Stomach (tissue), 4 donors: ENCODE data around the gene NPTX2.

Experiments used
- POLR2A ChIP-seq, 4 donors: fragments of 450-650 bp; IDR thresholded peaks; one replicate each; pipeline ENCODE4 v1.6.1; 2016; ENCODE audit warnings: antibody characterized with exemption in 4 of 4, control low read depth in 2 of 4, mild to moderate bottlenecking in 1 of 4, moderate library complexity in 1 of 4
- POLR2AphosphoS5 ChIP-seq, 3 donors: sonication (generic); formaldehyde crosslinking; IDR thresholded peaks; one replicate each; pipeline ENCODE4 v1.6.1; 2016; ENCODE audit warnings: antibody characterized with exemption in 3 of 3
- TF ChIP-seq, protein P1 (sequence below), 7 experiments: fragments of 450-650 bp in 4 of 7; fragments of 200-600 bp in 3 of 7; sonication (generic) in 3 of 7; IDR thresholded peaks; one replicate each; pipeline ENCODE4 v1.5.1; 2016 to 2019; ENCODE audit warnings: antibody characterized with exemption in 7 of 7, control low read depth in 2 of 7, mild to moderate bottlenecking in 1 of 7

DNA sequence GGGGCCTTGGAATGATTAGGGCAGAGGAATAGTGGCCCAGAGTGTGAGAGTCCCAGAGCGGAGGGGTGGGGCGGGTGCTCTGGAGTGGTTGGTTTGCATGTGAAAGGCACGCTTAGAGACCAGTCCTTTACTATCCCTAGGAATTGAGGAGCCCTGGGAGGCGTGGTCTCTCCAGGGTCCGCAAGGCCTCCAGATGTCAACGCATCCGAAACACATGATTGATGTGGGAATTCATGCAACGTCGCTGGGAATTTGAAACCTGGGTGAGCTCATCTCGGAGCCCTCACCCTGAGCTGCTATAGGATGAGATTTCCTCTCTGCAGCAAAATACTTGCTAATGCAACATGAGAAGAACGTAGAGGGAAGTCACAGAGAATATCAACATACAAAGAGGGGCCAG is 51.2 kb downstream of the NPTX2 start:
- TF ChIP-seq, protein P1, sequence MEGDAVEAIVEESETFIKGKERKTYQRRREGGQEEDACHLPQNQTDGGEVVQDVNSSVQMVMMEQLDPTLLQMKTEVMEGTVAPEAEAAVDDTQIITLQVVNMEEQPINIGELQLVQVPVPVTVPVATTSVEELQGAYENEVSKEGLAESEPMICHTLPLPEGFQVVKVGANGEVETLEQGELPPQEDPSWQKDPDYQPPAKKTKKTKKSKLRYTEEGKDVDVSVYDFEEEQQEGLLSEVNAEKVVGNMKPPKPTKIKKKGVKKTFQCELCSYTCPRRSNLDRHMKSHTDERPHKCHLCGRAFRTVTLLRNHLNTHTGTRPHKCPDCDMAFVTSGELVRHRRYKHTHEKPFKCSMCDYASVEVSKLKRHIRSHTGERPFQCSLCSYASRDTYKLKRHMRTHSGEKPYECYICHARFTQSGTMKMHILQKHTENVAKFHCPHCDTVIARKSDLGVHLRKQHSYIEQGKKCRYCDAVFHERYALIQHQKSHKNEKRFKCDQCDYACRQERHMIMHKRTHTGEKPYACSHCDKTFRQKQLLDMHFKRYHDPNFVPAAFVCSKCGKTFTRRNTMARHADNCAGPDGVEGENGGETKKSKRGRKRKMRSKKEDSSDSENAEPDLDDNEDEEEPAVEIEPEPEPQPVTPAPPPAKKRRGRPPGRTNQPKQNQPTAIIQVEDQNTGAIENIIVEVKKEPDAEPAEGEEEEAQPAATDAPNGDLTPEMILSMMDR (IDR thresholded peaks at IDR 0.05), result no peak
- TF ChIP-seq POLR2A (IDR thresholded peaks at IDR 0.05), result no peak
- no peak for TF ChIP-seq POLR2AphosphoS5 (IDR thresholded peaks at IDR 0.05)
